WERI-Rb-1 (cell line): ENCODE results near the gene BOC.

ENCODE experiments used
- DNase-seq: peaks from one replicate; pipeline ENCODE4 v3.0.0-alpha.2; 2020
- H3K27ac ChIP-seq: fragments of 250-450 bp; sonication (Bioruptor Pico); 2 replicates; pipeline ENCODE4 v1.5.1; 2020; ENCODE audit warnings: mild to moderate bottlenecking, moderate library complexity
- H3K27me3 ChIP-seq: fragments of 250-450 bp; sonication (Bioruptor Pico); 2 replicates; pipeline ENCODE4 v1.5.1; 2021; ENCODE audit warnings: mild to moderate bottlenecking, low read depth, moderate library complexity; ENCODE audit not compliant: insufficient read depth, severe bottlenecking
- H3K36me3 ChIP-seq: fragments of 250-450 bp; sonication (Bioruptor Pico); 2 replicates; pipeline ENCODE4 v1.5.1; 2020; ENCODE audit warnings: mild to moderate bottlenecking, moderate library complexity
- H3K4me3 ChIP-seq: 2 replicates; pipeline ENCODE4 v1.5.1; 2011; ENCODE audit warnings: low read depth, mild to moderate bottlenecking, control low read depth, low read length
- H3K9me3 ChIP-seq: fragments of 250-450 bp; sonication (Bioruptor Pico); 2 replicates; pipeline ENCODE4 v1.5.1; 2021; ENCODE audit warnings: mild to moderate bottlenecking, moderate library complexity; ENCODE audit not compliant: severe bottlenecking
- CTCF ChIP-seq: IDR thresholded peaks from 2 replicates; pipeline ENCODE4 v1.5.1; 2011; ENCODE audit warnings: low read depth, mild to moderate bottlenecking, control low read depth, inconsistent platforms, low read length

Gene BOC

GRCh38 chr3:113183748-113184661 lies 27.4 kb upstream of the BOC start:
- no peak for TF ChIP-seq CTCF
- Histone ChIP-seq H3K36me3 (no peaks in the 10 kb centered on the region), H3K27ac (no peak overlapping the region), H3K27me3 (no peaks in the 10 kb centered on the region), H3K9me3 (peaks cover 4% of the 10 kb centered on the region), H3K4me3 (no peak overlapping the region)
- no peak for DNase-seq

- Histone ChIP-seq H3K4me3 (no peak overlapping the region), H3K9me3 (peaks cover 4% of the 10 kb centered on the region), H3K27me3 (no peaks in the 10 kb centered on the region), H3K27ac (no peak overlapping the region), H3K36me3 (no peaks in the 10 kb centered on the region)
- no peak for DNase-seq
- TF ChIP-seq CTCF: no peak
Measured at GRCh38 chr3:113185194-113185835, 26.0 kb upstream of the BOC start.

- no peak for TF ChIP-seq CTCF
- no peak overlapping the region for H3K4me3 ChIP-seq
- no peaks in the 10 kb centered on the region for H3K27me3 ChIP-seq
- H3K9me3 ChIP-seq: peaks cover 4% of the 10 kb centered on the region
- H3K36me3 ChIP-seq: no peaks in the 10 kb centered on the region
- H3K27ac ChIP-seq: no peak overlapping the region
- DNase-seq: no peak
Measured at GRCh38 chr3:113186566-113186965, 24.8 kb upstream of the BOC start.

GRCh38 chr3:113193288-113193687 lies 18.1 kb upstream of the BOC start:
- peaks cover under 1% of the 10 kb centered on the region for H3K9me3 ChIP-seq
- TF ChIP-seq CTCF: no peak
- no peak overlapping the region for H3K27ac ChIP-seq
- peak; percentile 21 for DNase-seq
- H3K27me3 ChIP-seq: no peaks in the 10 kb centered on the region
- no peaks in the 10 kb centered on the region for H3K36me3 ChIP-seq
- H3K4me3 ChIP-seq: peak overlapping the region; percentile 26

- no peak for DNase-seq
- no peaks in the 10 kb centered on the region for H3K9me3 ChIP-seq
- no peaks in the 10 kb centered on the region for H3K36me3 ChIP-seq
- TF ChIP-seq CTCF: no peak
- no peak overlapping the region for H3K27ac ChIP-seq
- no peaks in the 10 kb centered on the region for H3K27me3 ChIP-seq
- H3K4me3 ChIP-seq: no peak overlapping the region; the same call in 1 of the 2 replicates
Measured at GRCh38 chr3:113193719-113194118, 17.6 kb upstream of the BOC start.
